ENCODE results near the gene RBM6. TPM values are rescaled to one million over a fixed set of nuclear protein-coding genes. Genes with fewer than 3 reads are reported as not detected.

Gene RBM6
- total RNA-seq, 2 experiments from 2014 or later = 90.8 to 95.2 TPM

DNA sequence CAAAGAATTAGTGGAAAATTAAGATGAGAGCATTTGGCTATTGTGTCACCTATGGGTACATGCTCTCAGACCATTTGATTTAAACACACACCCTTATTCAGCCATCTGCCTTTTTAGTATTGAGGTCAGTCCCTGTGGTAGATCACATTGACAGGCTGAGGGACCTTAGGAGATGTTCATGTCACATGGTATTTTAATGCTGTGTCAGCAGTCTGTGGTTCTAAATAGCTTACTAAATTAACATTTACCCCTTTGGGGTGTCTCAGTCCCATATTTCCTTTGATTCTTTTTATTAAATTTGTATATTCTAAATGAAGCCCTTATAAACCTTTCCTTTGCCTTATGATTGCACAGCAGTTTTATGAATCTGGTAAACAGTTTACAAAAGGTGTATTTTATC is 151.0 kb downstream of the RBM6 start:
- DNase-seq (no peak), ATAC-seq (no peak)
- Mint-ChIP-seq H3K4me3 (peak overlapping the region; percentile 99), H3K27me3 (no peaks in the 10 kb centered on the region), H3K4me1 (ENCODE audit: low read depth) (peaks cover 39% of the 10 kb centered on the region), H3K27ac (peak overlapping the region; percentile 99), H3K36me3 (ENCODE audit: low read depth) (peaks cover 45% of the 10 kb centered on the region), H3K9me3 (no peaks in the 10 kb centered on the region)
- ChIA-PET CTCF (interaction anchor here (1.1 to 2.7 kb wide), 2 partner anchors 9 to 29 kb away, joined by 4 to 9 read pairs; no protein-coding TSS in a partner anchor), POLR2A (no interaction called here)
- intact Hi-C loops (cut with micrococcal nuclease) = no loop called here
- TF ChIP-seq, protein P1, sequence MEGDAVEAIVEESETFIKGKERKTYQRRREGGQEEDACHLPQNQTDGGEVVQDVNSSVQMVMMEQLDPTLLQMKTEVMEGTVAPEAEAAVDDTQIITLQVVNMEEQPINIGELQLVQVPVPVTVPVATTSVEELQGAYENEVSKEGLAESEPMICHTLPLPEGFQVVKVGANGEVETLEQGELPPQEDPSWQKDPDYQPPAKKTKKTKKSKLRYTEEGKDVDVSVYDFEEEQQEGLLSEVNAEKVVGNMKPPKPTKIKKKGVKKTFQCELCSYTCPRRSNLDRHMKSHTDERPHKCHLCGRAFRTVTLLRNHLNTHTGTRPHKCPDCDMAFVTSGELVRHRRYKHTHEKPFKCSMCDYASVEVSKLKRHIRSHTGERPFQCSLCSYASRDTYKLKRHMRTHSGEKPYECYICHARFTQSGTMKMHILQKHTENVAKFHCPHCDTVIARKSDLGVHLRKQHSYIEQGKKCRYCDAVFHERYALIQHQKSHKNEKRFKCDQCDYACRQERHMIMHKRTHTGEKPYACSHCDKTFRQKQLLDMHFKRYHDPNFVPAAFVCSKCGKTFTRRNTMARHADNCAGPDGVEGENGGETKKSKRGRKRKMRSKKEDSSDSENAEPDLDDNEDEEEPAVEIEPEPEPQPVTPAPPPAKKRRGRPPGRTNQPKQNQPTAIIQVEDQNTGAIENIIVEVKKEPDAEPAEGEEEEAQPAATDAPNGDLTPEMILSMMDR (IDR thresholded peaks at IDR 0.05) = no peak

DNA sequence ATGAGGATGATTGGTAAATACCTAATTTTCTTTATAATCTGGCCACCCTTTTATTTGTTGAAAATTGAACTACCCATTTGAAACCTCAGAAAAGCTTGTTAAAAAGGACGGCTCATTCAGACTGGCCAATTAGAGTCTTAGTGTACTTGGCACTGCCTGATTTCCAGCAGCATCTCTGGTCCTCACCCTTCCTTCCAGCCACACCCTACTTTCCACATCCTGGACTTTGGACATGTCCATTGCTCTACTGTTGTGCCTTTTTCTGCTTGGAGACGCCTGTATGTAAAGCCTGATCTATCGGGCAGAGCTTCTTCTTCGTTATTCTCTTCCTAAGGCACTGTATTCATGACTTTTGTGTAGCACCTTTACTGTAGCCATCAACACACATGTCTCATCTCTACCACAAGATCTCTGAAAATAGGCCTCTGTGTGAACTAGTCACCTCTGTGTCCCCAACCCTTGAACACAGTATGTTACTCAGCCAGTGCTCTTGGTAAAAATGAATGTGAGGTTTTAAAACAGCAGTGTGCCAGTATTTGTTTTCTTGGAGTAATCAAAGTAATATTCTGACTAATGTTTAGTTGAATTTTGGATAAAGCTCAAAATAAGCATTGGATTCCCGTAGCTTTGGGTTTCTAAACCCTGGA is 155.5 kb downstream of the RBM6 start:
- CTCF ChIA-PET = interaction anchor here (0.9 to 2.2 kb wide), 5 partner anchors 8 to 151 kb away, joined by 3 to 8 read pairs (median 3); no protein-coding TSS in a partner anchor
- TF ChIP-seq, protein P1 (IDR thresholded peaks at IDR 0.05) = no peak
- ATAC-seq (no peak), DNase-seq (no peak)
- Mint-ChIP-seq H3K27ac (peak overlapping the region; percentile 46), H3K36me3 (ENCODE audit: low read depth) (peaks cover 63% of the 10 kb centered on the region), H3K4me1 (ENCODE audit: low read depth) (peaks cover 32% of the 10 kb centered on the region), H3K9me3 (no peaks in the 10 kb centered on the region), H3K27me3 (no peaks in the 10 kb centered on the region), H3K4me3 (no peak overlapping the region)
- POLR2A ChIA-PET = interaction anchor here (0.6 to 1.4 kb wide), 7 partner anchors 8 to 286 kb away, joined by 3 to 4 read pairs (median 3); no protein-coding TSS in a partner anchor
- intact Hi-C loops (cut with micrococcal nuclease) = no loop called here

DNA sequence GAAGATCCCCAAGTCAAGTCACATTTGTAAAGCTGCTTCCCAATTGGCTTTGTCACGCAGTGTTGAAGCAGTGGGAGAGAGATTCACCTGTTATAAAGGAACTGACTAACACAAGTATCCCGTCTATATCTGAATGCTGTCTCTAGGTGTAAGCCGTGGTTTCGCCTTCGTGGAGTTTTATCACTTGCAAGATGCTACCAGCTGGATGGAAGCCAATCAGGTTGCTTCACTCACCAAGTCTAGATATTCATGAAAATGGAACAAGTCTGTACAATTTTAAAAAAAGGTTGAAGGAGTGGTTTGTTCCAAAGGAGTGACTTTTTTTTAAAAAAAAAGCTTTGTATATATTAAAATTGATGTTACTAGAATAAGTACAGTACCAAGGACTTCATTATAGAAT is 160.4 kb downstream of the RBM6 start:
- ChIA-PET CTCF (interaction anchor here (1.4 to 2.8 kb wide), 2 partner anchors 9 to 20 kb away, joined by 4 to 11 read pairs; no protein-coding TSS in a partner anchor), POLR2A (interaction anchor here (1.0 to 1.4 kb wide), 2 partner anchors 9 to 14 kb away, joined by 3 read pairs; no protein-coding TSS in a partner anchor)
- Mint-ChIP-seq H3K27ac (no peak overlapping the region), H3K9me3 (no peaks in the 10 kb centered on the region), H3K27me3 (no peaks in the 10 kb centered on the region), H3K36me3 (ENCODE audit: low read depth) (peaks cover 67% of the 10 kb centered on the region), H3K4me3 (no peak overlapping the region), H3K4me1 (ENCODE audit: low read depth) (peaks cover 12% of the 10 kb centered on the region)
- intact Hi-C loops (cut with micrococcal nuclease) = no loop called here
- no peak for ATAC-seq
- TF ChIP-seq, protein P1 (IDR thresholded peaks at IDR 0.05) = no peak
- no peak for DNase-seq

DNA sequence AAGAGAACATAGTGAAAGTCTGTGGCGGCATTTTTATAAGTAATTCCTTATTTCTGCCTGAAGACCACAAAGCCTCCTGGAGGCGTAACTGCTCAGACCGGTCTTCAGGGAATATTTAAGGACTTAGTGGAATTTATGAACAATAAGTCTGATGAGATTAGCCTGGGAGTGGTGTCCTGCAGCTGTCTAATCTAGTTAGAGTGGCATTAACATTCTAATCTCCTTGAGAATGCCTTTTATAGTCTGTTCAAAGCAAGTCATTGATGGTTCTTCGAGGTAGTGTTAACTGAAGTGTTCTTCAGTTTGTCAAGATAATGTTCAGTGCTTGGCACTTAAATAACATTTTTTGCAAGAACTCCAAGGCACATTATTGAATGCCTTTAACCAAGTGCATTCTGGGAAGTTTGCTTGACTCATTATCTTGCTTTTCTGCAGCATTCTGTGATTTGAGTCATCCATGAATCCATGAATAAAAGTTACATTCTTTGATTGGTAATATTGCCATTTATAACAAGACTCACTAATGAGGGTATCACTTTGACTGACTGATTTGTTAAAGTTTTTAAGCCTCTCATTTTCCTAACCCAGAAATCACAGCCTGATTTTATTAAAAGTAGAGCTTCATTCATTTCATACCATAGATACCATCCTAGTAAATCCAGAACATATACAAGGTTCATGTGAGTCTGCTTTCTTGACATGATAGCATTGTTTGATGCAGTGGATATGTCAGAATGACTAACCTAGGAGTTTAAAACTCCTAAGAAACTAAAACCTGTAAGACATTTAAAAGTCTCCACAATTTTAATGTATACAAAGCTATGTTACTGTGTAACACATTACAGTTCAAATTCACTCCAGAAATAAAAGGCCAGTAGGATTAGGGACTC is 161.3 kb downstream of the RBM6 start:
- CTCF ChIA-PET = interaction anchor here (2.8 kb wide), 1 partner anchor 20 kb away, joined by 11 read pairs; no protein-coding TSS in a partner anchor
- intact Hi-C loops (cut with micrococcal nuclease) = no loop called here
- peaks cover 63% of the 10 kb centered on the region for H3K36me3 Mint-ChIP-seq (ENCODE audit: low read depth)
- DNase-seq = no peak
- H3K9me3 Mint-ChIP-seq = no peaks in the 10 kb centered on the region
- no peak overlapping the region for H3K4me3 Mint-ChIP-seq
- POLR2A ChIA-PET = interaction anchor here (1.0 to 1.5 kb wide), 5 partner anchors 8 to 15 kb away, joined by 3 to 5 read pairs (median 3); partner anchors contain the start of gene RBM5
- peak; percentile 37 for ATAC-seq
- H3K4me1 Mint-ChIP-seq (ENCODE audit: low read depth) = peaks cover 7% of the 10 kb centered on the region
- no peaks in the 10 kb centered on the region for H3K27me3 Mint-ChIP-seq
- peak overlapping the region; percentile 10 for H3K27ac Mint-ChIP-seq
- TF ChIP-seq, protein P1 (IDR thresholded peaks at IDR 0.05) = no peak
